ENCODE data around the gene MCMBP. TPM values are rescaled to one million over a fixed set of nuclear protein-coding genes. Genes with fewer than 3 reads are reported as not detected.
"Not testable (repeated sequence)": the region's sequence is repeated elsewhere in the genome, so short reads cannot be mapped to it uniquely, and the experiment has no call there.

Gene MCMBP
- polyA plus RNA-seq, 3 donors, result 54.7 to 60.2 (median 58.1) TPM

- no peak for DNase-seq
These were observed 38.5 kb downstream of the MCMBP start for GRCh38 chr10:119834188-119834587.

- DNase-seq, result no peak
These were observed 39.7 kb downstream of the MCMBP start for GRCh38 chr10:119832951-119833350.

GRCh38 chr10:119831656-119832055 lies 41.0 kb downstream of the MCMBP start:
- DNase-seq, result no peak

- DNase-seq, result no peak
These were observed 41.8 kb downstream of the MCMBP start for GRCh38 chr10:119830851-119831250.

- no peak for DNase-seq
These were observed 43.2 kb downstream of the MCMBP start for GRCh38 chr10:119829429-119829828.

- no peak for DNase-seq
These were observed 45.2 kb downstream of the MCMBP start for GRCh38 chr10:119827430-119827829.

GRCh38 chr10:119826771-119827170 lies 45.9 kb downstream of the MCMBP start:
- DNase-seq, result no peak

- DNase-seq, result no peak
These were observed 48.3 kb downstream of the MCMBP start for GRCh38 chr10:119824299-119824698.

GRCh38 chr10:119821182-119821581 lies 51.5 kb downstream of the MCMBP start:
- no peak for DNase-seq

- DNase-seq, result peak; percentile 26
These were observed 53.8 kb downstream of the MCMBP start for GRCh38 chr10:119818889-119819270.

GRCh38 chr10:119817991-119818888 lies 54.4 kb downstream of the MCMBP start:
- DNase-seq, result peak; percentile 86

- no peak for DNase-seq
These were observed 57.0 kb downstream of the MCMBP start for GRCh38 chr10:119815671-119816070.

- DNase-seq, result no peak
These were observed 60.0 kb downstream of the MCMBP start for GRCh38 chr10:119812684-119813083.

- DNase-seq, result no peak
These were observed 61.5 kb downstream of the MCMBP start for GRCh38 chr10:119811122-119811521.

GRCh38 chr10:119807960-119808697 lies 64.5 kb downstream of the MCMBP start:
- no peak for DNase-seq

GRCh38 chr10:119806334-119807130 lies 66.1 kb downstream of the MCMBP start:
- DNase-seq, result no peak

- no peak for DNase-seq
These were observed 66.9 kb downstream of the MCMBP start for GRCh38 chr10:119805702-119806230.

- no peak for DNase-seq
These were observed 69.4 kb downstream of the MCMBP start for GRCh38 chr10:119803264-119803663.

- no peak for DNase-seq
These were observed 70.6 kb downstream of the MCMBP start for GRCh38 chr10:119801998-119802538.

GRCh38 chr10:119801176-119801575 lies 71.5 kb downstream of the MCMBP start:
- no peak for DNase-seq

GRCh38 chr10:119796039-119796438 lies 76.6 kb downstream of the MCMBP start:
- DNase-seq, result no peak

- not testable (repeated sequence) for DNase-seq
These were observed 77.5 kb downstream of the MCMBP start for GRCh38 chr10:119795101-119795500.

Data from renal pelvis (tissue), 4 donors.